HS-27A (cell line): ENCODE results near the gene STARD4.

Experiments
- DNase-seq: peaks from one replicate; pipeline ENCODE4 v3.0.0-alpha.2; 2012; ENCODE audit warnings: low read depth, missing footprints

STARD4 gene

DNA sequence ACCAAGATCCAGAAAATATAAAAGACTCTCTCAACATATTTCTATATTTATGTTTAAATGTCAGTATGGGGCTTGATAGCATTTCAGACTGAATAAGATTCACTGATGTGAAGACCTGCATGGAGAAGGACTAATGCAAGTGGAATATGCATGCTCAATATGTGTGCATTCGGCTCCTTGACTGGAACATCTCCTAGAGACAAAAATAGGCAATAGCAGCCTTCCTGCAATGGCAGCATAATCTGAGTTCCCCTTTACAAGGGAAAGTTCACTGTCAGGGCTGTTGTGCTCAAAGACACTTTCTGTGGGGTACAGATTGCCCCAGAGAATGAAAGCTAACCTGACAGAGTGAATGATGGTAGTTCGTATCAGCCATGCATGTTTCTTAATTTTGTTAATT is 42.4 kb downstream of the STARD4 start:
- DNase-seq, result no peak

DNA sequence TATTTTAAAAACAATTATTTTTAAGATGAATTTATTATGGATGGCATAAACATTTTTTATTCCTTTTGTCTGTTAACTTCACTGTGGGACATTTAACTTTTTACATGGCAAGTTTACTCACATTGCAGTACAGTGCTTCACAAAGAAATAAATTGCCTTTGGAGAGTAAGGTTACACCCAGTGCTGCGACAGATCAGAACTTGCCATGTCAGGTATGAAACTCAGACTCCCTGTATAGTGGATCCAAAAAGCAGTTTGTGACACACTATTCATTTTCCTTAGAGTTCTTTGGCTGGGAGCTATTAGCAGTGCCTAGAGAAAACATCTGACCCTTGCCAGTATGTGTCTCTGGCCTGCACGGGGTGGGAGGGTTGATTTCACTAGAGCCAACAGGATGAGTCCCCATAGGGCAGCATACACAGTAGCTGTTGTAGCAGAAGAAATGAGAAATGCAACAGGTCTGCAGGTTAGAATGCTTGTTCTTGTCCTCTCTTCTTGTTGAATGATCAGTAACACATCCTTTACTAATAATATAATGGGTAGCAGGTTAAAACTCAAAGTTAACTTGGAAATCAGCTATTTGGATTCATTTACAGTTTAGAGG is 42.9 kb downstream of the STARD4 start:
- no peak for DNase-seq

DNA sequence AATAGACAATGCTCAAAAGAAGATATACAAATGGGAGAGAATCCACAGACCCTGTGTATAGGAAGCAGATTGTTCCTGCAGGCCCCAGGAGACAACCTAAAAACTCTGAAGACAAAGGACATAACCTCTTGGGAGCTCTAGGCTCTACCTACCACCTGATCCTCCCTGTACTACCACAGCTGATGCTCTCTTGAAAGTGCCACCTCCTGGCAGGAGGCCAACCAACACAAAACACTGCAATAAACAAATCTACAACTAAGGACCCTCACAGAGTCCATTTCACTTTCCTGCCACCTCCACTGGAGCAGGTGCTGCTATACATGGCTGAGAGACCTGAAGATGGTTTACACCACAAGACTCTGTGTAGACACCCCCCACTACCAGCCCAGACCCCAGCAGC is 49.0 kb downstream of the STARD4 start:
- no peak for DNase-seq

DNA sequence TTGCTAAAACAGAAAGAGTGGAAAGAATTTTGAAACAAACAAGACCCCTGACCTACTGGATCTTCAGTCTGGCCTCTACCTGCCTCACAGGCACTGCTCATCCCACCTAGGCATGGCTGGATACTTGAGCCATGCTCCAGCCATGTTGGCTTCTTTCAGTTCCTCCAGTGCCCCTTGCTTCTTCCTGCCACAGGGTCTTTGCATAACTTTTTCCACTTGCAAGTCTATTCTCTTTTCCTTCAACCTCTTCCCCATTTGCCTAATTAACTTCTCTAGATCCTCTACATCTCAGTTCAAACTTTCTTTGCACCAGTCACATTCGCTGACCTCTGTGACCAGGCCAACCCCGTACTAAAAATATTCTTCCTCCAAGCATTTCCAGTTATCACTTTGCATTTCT is 50.4 kb downstream of the STARD4 start:
- DNase-seq, result no peak

DNA sequence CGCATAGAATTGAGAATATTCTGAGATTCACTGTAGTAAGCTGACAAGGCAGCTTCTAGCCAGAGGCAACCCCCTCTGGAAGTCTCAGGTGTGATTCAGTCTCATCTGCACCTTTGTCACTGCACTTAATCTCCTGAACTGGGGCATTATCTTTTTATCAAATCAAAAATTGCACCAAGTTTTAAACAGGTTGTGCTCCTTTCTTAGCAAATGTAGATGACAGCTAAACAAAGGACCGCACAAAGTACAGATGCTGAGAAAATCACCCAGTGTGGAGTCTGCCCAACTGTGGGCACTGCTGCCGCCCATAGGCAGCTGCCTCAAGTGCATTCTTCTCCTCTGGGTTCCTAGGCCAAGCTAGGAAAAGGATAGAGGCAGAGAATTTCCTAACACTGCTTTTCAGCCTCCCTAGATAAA is 51.1 kb downstream of the STARD4 start:
- DNase-seq, result no peak

DNA sequence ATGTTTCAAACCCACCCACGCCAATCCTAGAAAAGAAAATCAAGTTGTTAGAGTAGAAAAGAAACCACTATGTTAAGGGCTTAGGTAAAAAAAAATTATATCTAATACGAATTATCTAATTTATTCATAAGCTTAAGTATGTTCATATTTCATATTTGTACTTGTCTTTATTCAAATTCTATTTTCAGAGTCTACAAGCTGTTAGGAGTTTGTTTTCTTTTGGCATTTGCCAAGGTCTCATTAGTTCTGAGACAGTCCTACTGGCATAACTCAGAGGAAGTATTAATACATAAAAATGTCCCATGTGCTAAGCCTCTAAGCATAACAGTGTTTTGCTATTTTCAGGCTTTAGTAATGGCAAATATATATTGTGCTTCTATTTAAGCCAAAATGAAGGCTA is 57.6 kb downstream of the STARD4 start:
- DNase-seq, result no peak

DNA sequence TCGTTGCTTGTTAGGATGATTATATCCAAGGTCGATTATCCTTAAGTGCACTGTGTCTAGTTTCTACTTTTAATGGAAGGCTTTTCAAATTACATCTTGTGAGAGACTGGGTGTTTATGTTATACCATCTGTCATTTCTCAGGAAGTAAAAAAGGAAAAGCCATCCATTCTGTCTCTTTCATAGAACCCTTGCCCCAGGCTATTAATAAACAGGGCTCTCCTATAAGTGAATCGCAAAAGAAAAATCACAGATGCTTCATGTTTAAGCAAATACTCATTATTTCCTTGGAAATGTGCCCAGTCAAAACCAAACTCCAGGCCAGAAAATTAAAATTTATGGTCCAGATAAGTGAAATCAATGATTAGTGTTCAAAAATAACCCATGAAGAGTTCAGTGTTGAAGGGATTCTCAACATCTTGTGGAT is 58.1 kb downstream of the STARD4 start:
- no peak for DNase-seq

DNA sequence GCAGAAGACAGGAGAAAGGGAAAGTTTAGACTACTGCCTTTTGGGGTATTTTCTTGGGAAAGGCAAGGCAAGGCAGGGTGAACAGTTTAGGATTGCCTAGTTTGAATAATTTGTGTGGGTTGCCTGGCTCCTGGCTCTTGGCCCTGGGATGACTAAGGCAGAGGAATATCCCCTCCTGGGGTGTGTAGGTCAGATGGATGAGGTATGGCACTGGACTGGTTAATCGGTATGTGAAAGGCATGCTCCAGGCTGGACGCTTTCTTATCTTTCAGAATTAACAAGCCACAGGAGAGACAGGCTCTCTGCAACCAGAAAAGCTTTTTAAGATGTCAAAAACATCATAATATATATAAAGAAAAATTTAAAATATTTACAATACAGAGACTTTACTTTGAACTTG is 58.6 kb downstream of the STARD4 start:
- DNase-seq, result no peak

DNA sequence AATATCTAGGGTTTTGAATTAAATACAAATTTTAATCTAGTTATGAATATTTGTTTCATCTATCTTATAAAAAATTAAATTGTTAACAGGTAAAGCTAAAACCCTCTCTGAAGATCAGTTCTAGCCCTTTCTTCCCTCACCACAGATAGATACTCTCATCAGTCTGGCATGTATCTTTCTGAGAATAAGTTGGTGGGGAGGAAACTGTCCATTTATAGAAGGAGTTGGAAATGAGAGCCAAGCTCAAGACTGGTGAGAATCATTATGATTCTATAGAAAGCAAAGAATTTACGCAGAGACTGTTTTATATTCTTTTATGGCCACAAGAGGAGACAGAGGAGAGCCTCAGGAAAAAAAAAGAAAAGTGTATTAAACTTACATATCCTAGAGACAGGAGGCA is 59.0 kb downstream of the STARD4 start:
- DNase-seq, result no peak

DNA sequence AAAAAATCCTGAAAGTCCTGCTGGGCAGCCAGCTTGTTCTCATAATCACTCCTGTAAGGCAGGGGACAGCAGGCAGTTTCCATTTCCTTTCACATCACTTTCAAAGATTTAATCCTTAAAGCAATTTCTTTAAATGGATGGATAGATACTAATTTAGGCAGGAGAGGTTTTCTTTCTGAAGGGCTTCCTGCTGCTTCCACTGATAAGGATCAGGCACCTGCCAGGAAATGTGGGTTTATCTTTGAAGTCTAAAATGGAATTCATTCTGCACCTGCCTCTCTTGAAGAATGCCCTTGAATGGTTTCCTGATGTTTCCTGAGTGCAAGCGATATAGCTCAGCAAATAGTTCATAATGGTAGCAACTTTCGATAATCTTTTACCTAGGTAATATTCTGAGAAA is 64.5 kb downstream of the STARD4 start:
- no peak for DNase-seq

DNA sequence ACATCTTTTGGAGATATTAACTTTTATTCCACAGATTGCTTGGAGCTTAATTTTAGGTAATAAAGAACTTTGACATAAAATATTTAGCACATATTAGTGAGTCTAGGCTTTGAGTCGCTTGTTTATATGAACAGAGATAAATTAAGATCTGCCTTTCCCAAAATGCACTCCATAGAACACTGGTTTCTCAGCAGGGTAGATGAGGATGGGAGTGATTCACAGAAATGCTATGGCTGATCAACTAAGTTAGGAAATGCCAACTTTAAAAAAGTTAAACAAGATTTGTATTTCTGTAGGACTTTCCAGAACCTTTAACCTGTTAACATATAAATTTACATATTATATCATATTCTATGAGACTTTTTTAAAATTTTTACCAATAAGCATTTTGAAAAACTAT is 65.2 kb downstream of the STARD4 start:
- DNase-seq, result no peak
